ENCODE measurements around the gene VSNL1.

DNA sequence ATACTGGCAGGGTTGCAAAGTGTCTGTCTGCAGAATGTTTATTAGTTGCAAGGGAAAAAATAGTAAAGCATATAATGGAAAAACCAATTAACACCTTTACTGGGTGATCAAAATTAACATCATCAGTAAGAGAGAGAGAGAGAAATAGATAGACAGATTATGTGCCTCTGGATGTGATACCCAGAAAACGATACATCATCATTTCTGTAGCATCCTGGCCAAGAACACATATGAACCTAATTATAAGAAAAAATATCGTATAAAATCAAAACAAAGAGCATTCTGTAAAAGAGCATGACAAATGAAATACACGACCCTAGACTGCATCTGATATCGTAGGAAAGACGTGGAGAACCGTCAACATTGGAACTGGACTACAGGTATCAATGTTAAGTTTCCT is 148.5 kb downstream of the VSNL1 start:
- TF ChIP-seq EZH2phosphoT487 (IDR thresholded peaks at IDR 0.05; ENCODE audit: insufficient read depth, low read depth), result no peak
- TF ChIP-seq EZH2 (IDR thresholded peaks at IDR 0.05; ENCODE audit: insufficient read depth, poor library complexity, severe bottlenecking), result no peak

Measured in GM23248 (cell line).